Measurements from ENCODE around the gene APOC1. TPM values are rescaled to one million over a fixed set of nuclear protein-coding genes. Genes with fewer than 3 reads are reported as not detected.

Gene APOC1
- total RNA-seq, 1 donor from 2014 or later = 1.2 TPM

DNA sequence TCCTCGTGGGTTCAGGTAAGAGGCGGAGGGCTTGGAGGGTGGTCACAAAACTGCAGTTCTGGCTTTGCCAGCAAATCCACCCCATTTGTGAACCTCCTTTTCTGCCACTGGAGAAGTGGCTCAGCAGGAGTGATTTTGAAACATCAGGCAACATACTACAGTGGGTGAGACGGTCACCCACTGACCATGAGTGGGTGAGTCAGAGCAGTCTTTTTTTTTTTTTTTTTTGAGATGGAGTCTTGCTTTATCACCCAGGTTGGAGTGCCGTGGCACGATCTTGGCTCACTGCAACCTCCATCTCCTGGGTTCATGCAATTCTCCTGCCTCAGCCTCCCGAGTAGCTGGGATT is 20.4 kb upstream of the APOC1 start:
- TF ChIP-seq, protein P1, sequence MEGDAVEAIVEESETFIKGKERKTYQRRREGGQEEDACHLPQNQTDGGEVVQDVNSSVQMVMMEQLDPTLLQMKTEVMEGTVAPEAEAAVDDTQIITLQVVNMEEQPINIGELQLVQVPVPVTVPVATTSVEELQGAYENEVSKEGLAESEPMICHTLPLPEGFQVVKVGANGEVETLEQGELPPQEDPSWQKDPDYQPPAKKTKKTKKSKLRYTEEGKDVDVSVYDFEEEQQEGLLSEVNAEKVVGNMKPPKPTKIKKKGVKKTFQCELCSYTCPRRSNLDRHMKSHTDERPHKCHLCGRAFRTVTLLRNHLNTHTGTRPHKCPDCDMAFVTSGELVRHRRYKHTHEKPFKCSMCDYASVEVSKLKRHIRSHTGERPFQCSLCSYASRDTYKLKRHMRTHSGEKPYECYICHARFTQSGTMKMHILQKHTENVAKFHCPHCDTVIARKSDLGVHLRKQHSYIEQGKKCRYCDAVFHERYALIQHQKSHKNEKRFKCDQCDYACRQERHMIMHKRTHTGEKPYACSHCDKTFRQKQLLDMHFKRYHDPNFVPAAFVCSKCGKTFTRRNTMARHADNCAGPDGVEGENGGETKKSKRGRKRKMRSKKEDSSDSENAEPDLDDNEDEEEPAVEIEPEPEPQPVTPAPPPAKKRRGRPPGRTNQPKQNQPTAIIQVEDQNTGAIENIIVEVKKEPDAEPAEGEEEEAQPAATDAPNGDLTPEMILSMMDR (IDR thresholded peaks at IDR 0.05) = no peak
- Mint-ChIP-seq H3K36me3 (ENCODE audit: low read depth) (peaks cover 63% of the 10 kb centered on the region), H3K4me3 (no peak overlapping the region), H3K27ac (no peak overlapping the region), H3K9me3 (peaks cover 2% of the 10 kb centered on the region), H3K27me3 (no peaks in the 10 kb centered on the region), H3K4me1 (peaks cover 32% of the 10 kb centered on the region)
- intact Hi-C loops (cut with micrococcal nuclease) = loop anchor here (5.0 kb wide), 1 partner anchor 682 kb away; the partner anchor contains the start of gene ZNF227
- DNase-seq = no peak
- ChIA-PET CTCF (no interaction called here), POLR2A (no interaction called here)
- ATAC-seq (ENCODE audit: low read depth) = no peak

DNA sequence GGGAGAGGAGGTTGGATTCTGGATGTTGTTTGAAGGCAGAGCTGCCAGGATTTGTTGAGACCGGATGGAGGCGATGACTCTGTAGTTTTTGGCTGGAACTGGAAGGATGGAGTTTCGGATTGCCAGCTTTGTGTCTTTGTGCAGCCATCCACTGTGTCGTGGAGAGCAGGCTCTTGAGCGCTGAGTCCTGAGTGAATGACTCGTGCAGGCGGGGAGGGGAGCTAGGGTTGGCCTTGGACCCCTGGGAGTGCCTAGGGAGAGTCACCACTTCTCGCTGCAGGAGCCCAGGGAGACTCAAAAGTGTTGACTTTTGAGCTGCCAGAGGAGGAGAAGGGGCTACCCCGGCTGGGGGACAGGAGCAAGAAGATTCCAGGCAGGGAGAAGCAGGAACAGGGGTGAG is 19.5 kb upstream of the APOC1 start:
- Mint-ChIP-seq H3K4me1 (peaks cover 25% of the 10 kb centered on the region), H3K9me3 (no peaks in the 10 kb centered on the region), H3K4me3 (no peak overlapping the region), H3K27me3 (no peaks in the 10 kb centered on the region), H3K27ac (no peak overlapping the region), H3K36me3 (ENCODE audit: low read depth) (peaks cover 68% of the 10 kb centered on the region)
- no peak for ATAC-seq (ENCODE audit: low read depth)
- intact Hi-C loops (cut with micrococcal nuclease) = loop anchor here (5.0 kb wide), 1 partner anchor 683 kb away; the partner anchor contains the start of gene ZNF227
- ChIA-PET POLR2A (interaction anchor here (0.6 kb wide), 1 partner anchor 288 kb away, joined by 6 read pairs; no protein-coding TSS in a partner anchor), CTCF (no interaction called here)
- TF ChIP-seq, protein P1 (IDR thresholded peaks at IDR 0.05) = no peak
- DNase-seq = no peak

DNA sequence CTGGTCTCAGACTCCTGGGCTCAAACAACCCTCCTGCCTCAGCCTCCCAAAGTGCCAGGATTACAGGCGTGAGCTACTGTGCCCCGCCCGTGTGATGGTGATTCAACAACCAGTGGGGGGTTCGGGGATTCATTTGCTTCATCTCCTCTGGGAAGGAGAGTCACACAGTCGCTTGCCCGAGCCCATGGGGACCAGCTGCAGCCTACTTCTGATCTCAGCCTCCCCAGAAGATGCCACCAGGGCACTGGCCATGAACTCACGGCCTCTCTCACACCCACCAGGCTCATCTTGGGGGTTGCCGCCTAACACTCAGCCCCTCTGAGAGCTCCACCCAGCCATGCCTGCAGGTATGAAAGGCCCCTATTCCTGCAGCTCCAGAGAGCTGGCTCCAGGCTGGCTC is 16.6 kb upstream of the APOC1 start:
- DNase-seq (no peak), ATAC-seq (ENCODE audit: low read depth) (no peak)
- intact Hi-C loops (cut with micrococcal nuclease) = no loop called here
- peaks cover 83% of the 10 kb centered on the region for H3K36me3 Mint-ChIP-seq (ENCODE audit: low read depth)
- POLR2A ChIA-PET = no interaction called here
- H3K27me3 Mint-ChIP-seq = no peaks in the 10 kb centered on the region
- no peak overlapping the region for H3K4me3 Mint-ChIP-seq
- CTCF ChIA-PET = no interaction called here
- peaks cover 6% of the 10 kb centered on the region for H3K4me1 Mint-ChIP-seq
- H3K9me3 Mint-ChIP-seq = no peaks in the 10 kb centered on the region
- no peak overlapping the region for H3K27ac Mint-ChIP-seq
- TF ChIP-seq, protein P1 (IDR thresholded peaks at IDR 0.05) = no peak

DNA sequence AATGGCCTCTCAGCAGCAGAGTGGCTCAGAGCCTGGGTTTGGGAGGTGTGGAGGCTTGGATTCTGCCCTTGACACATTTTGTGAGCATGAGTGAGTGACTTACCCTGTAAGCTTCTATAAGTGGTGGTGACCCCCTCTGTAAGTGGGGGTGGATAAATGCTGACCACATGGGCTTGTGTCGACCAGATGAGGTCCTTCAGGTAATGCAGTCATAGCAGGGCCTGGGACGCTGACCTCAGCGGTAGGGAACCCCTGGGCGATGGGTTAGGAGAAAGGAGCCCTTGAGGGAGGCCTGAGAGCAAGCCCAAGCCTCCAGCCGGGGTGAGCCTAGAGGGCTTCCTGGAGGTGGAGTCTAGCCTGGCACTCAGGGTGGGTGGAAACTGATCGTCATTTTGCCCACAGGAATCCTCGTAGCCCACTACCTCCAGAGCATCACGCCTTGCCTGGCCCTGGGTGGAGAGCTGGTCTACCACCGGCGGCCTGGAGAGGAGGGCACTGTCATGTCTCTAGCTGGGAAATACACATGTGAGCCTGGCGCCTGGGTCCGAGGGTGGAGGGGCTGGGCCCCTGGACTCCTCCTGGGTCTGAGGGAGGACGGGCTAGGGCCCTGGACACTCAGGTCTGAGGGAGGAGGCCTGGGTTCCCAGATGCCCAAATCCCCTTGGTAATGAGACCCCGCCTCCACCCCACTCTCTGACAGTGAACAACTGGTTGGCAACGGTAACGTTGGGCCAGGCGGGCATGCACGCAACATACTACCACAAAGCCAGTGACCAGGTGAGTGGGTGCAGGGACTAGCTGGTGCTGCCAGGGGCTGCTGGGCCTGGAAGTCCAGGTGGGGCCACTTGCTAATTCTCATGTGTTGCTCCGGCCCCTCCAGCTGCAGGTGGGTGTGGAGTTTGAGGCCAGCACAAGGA is 13.8 kb upstream of the APOC1 start:
- DNase-seq (no peak), ATAC-seq (ENCODE audit: low read depth) (no peak)
- Mint-ChIP-seq H3K9me3 (no peaks in the 10 kb centered on the region), H3K27me3 (no peaks in the 10 kb centered on the region), H3K4me3 (no peak overlapping the region), H3K4me1 (peaks cover 6% of the 10 kb centered on the region), H3K27ac (no peak overlapping the region), H3K36me3 (ENCODE audit: low read depth) (peaks cover 66% of the 10 kb centered on the region)
- CTCF ChIA-PET = no interaction called here
- intact Hi-C loops (cut with micrococcal nuclease) = no loop called here
- TF ChIP-seq, protein P1 (IDR thresholded peaks at IDR 0.05) = no peak
- POLR2A ChIA-PET = no interaction called here

DNA sequence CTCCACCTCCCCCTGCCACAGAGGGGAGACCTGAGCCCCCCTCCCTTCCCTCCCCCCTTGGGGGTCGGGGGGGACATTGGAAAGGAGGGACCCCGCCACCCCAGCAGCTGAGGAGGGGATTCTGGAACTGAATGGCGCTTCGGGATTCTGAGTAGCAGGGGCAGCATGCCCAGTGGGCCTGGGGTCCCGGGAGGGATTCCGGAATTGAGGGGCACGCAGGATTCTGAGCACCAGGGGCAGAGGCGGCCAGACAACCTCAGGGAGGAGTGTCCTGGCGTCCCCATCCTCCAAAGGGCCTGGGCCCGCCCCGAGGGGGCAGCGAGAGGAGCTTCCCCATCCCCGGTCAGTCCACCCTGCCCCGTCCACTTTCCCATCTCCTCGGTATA is 11.2 kb upstream of the APOC1 start:
- Mint-ChIP-seq H3K4me3 (no peak overlapping the region), H3K36me3 (ENCODE audit: low read depth) (peaks cover 40% of the 10 kb centered on the region), H3K27ac (no peak overlapping the region), H3K4me1 (peaks cover 18% of the 10 kb centered on the region), H3K27me3 (peaks cover 15% of the 10 kb centered on the region), H3K9me3 (no peaks in the 10 kb centered on the region)
- POLR2A ChIA-PET = interaction anchor here (0.6 to 1.5 kb wide), 3 partner anchors 35 to 105 kb away, joined by 4 to 8 read pairs (median 4); partner anchors contain the start of gene CLPTM1
- no peak for DNase-seq
- no peak for ATAC-seq (ENCODE audit: low read depth)
- CTCF ChIA-PET = interaction anchor here (1.0 to 1.8 kb wide), 6 partner anchors 49 to 285 kb away, joined by 3 to 10 read pairs (median 4); no protein-coding TSS in a partner anchor
- intact Hi-C loops (cut with micrococcal nuclease) = loop anchor here (1.0 to 2.0 kb wide), 6 partner anchors 48 to 435 kb away; no protein-coding TSS in a partner anchor
- TF ChIP-seq, protein P1 (IDR thresholded peaks at IDR 0.05) = no peak
